CD14-positive monocyte (primary cell): ENCODE results near the gene ARHGAP9. TPM values are rescaled to one million over a fixed set of nuclear protein-coding genes. Genes with fewer than 3 reads are reported as not detected.

Source experiments
- DNase-seq, 3 donors: peaks; one replicate each; pipeline ENCODE4 v3.0.0-alpha.2; 2011 to 2022
- H2AFZ ChIP-seq: 2 replicates; pipeline ENCODE4 v1.6.0; 2012; ENCODE audit warnings: mild to moderate bottlenecking, low read depth, low read length, inconsistent platforms; ENCODE audit not compliant: insufficient read depth, poor library complexity, severe bottlenecking
- H3K27ac ChIP-seq, 2 donors: 1 replicate in 1 of 2; 2 replicates in 1 of 2; pipeline ENCODE4 v1.5.1; 2012 to 2013; ENCODE audit warnings: low read length in 2 of 2, control low read depth in 1 of 2, inconsistent platforms in 1 of 2, low read depth in 1 of 2, mild to moderate bottlenecking in 1 of 2
- H3K27me3 ChIP-seq, 2 donors: one replicate each; pipeline versions ENCODE4 v1.6.0 to v1.6.1; 2011 to 2013; ENCODE audit warnings: low read length in 2 of 2; ENCODE audit not compliant: control insufficient read depth in 2 of 2, insufficient read depth in 2 of 2
- H3K36me3 ChIP-seq, 2 donors: replicated peaks in 1 of 2; 1 replicate in 1 of 2; 2 replicates in 1 of 2; pipeline versions ENCODE4 v1.5.1 to v1.6.1; 2012 to 2013; ENCODE audit warnings: low read length in 2 of 2, control low read depth in 1 of 2, inconsistent platforms in 1 of 2, mild to moderate bottlenecking in 1 of 2; ENCODE audit not compliant: insufficient read depth in 2 of 2, control insufficient read depth in 1 of 2
- H3K4me1 ChIP-seq, 2 donors: 1 replicate in 1 of 2; 2 replicates in 1 of 2; pipeline versions ENCODE4 v1.5.1 to v1.6.1; 2012 to 2013; ENCODE audit warnings: low read length in 2 of 2, control low read depth in 1 of 2, inconsistent platforms in 1 of 2, mild to moderate bottlenecking in 1 of 2, moderate library complexity in 1 of 2; ENCODE audit not compliant: insufficient read depth in 2 of 2, control insufficient read depth in 1 of 2
- H3K4me2 ChIP-seq: replicated peaks from 2 replicates; pipeline ENCODE3; 2012; ENCODE audit warnings: low read length, moderate library complexity, mild to moderate bottlenecking; ENCODE audit not compliant: poor library complexity, severe bottlenecking; ENCODE audit errors: extremely low read depth
- H3K4me3 ChIP-seq, 3 experiments: fragments of 200-600 bp in 1 of 3; sonication (generic) in 1 of 3; replicated peaks in 1 of 3; 1 replicate in 2 of 3; 2 replicates in 1 of 3; pipeline ENCODE4 v1.5.1; 2011 to 2013; ENCODE audit warnings: low read length in 3 of 3, mild to moderate bottlenecking in 3 of 3, control low read depth in 2 of 3, low read depth in 2 of 3, inconsistent platforms in 1 of 3, moderate library complexity in 1 of 3
- H3K79me2 ChIP-seq: 2 replicates; pipeline ENCODE4 v1.6.0; 2012; ENCODE audit warnings: mild to moderate bottlenecking, control low read depth, inconsistent platforms, low read length, moderate library complexity; ENCODE audit not compliant: insufficient read depth
- H3K9ac ChIP-seq: 2 replicates; pipeline ENCODE4 v1.6.0; 2017; ENCODE audit warnings: low read length, mild to moderate bottlenecking; ENCODE audit not compliant: insufficient read depth, poor library complexity, severe bottlenecking
- H3K9me3 ChIP-seq, 2 donors: replicated peaks in 1 of 2; 1 replicate in 1 of 2; 2 replicates in 1 of 2; pipeline versions ENCODE4 v1.5.1 to v1.6.1; 2012 to 2013; ENCODE audit warnings: low read length in 2 of 2, control low read depth in 1 of 2; ENCODE audit not compliant: control insufficient read depth in 1 of 2, insufficient read depth in 1 of 2
- H4K20me1 ChIP-seq: 2 replicates; pipeline ENCODE4 v1.6.0; 2012; ENCODE audit warnings: mild to moderate bottlenecking, low read length, control low read depth, moderate library complexity; ENCODE audit not compliant: insufficient read depth
- H3K27ac Mint-ChIP-seq, 7 donors: one replicate each; pipeline ENCODE4 v1.8.0; 2020; ENCODE audit warnings: mild to moderate bottlenecking in 7 of 7, mixed read lengths in 7 of 7, moderate library complexity in 6 of 7, inconsistent platforms in 2 of 7
- H3K27me3 Mint-ChIP-seq, 3 donors: one replicate each; pipeline ENCODE4 v1.8.0; 2021 to 2022; ENCODE audit warnings: low read depth in 3 of 3, mild to moderate bottlenecking in 3 of 3, mixed read lengths in 3 of 3, moderate library complexity in 3 of 3, inconsistent platforms in 1 of 3
- H3K36me3 Mint-ChIP-seq, 2 donors: one replicate each; pipeline ENCODE4 v1.8.0; 2020; ENCODE audit warnings: mixed read lengths in 2 of 2, inconsistent platforms in 1 of 2, mild to moderate bottlenecking in 1 of 2
- H3K4me1 Mint-ChIP-seq: one replicate; pipeline ENCODE4 v1.8.0; 2020; ENCODE audit warnings: mild to moderate bottlenecking, mixed read lengths
- H3K4me3 Mint-ChIP-seq, 2 donors: one replicate each; pipeline ENCODE4 v1.8.0; 2020; ENCODE audit warnings: mild to moderate bottlenecking in 2 of 2, mixed read lengths in 2 of 2, moderate library complexity in 1 of 2
- H3K9me3 Mint-ChIP-seq, 7 donors: one replicate each; pipeline ENCODE4 v1.8.0; 2020 to 2022; ENCODE audit warnings: mixed read lengths in 7 of 7, mild to moderate bottlenecking in 6 of 7, moderate library complexity in 6 of 7, inconsistent platforms in 2 of 7
- CTCF ChIP-seq: fragments of 200-600 bp; IDR thresholded peaks from one replicate; pipeline ENCODE4 v1.8.0; 2022; ENCODE audit warnings: antibody characterized with exemption, mild to moderate bottlenecking
- WGBS: methylation state at CpG from one replicate; pipeline ENCODE4 v1.1.5; 2013; ENCODE audit warnings: missing lambda C conversion rate; ENCODE audit not compliant: insufficient coverage; 5-methylcytosine and 5-hydroxymethylcytosine counted together
- intact Hi-C, 2 donors: fragments of 100-400 bp; cut with micrococcal nuclease; formaldehyde crosslinking; loops; one replicate each; pipeline versions ENCODE4 v1.15.0 to v1.15.1; 2023
- polyA plus RNA-seq, 3 donors: library from polyadenylated mRNA; depleted of rRNA in 1 of 3; unstranded in 2 of 3; stranded (reverse) in 1 of 3; fragments of 300-500 nt in 2 of 3; fragments of >200 nt in 1 of 3; fragmentation: Illumina TruSeq in 2 of 3; gene quantifications; 1 replicate in 2 of 3; 2 replicates in 1 of 3; pipeline ENCODE4 v1.2.3, GENCODE V29; 2012 to 2021

Gene ARHGAP9
- polyA plus RNA-seq, 3 donors: 211 to 581 (median 213) TPM

- H3K9me3 ChIP-seq: no peaks in the 10 kb centered on the region
- Mint-ChIP-seq H3K4me3 (no peak overlapping the region), H3K4me1 (peaks cover 13% of the 10 kb centered on the region), H3K27ac (peak overlapping the region in 1 of 7 donors; percentile 58), H3K9me3 (peaks cover 0 to 2% (median 0%) of the 10 kb centered on the region in 7 donors), H3K27me3 (peaks cover 6 to 12% (median 7%) of the 10 kb centered on the region in 3 donors), H3K36me3 (no peaks in the 10 kb centered on the region)
- H3K79me2 ChIP-seq: no peaks in the 10 kb centered on the region
- H3K4me2 ChIP-seq: no peak overlapping the region
- no peak for DNase-seq
- H3K27me3 ChIP-seq: no peaks in the 10 kb centered on the region
- no peak for TF ChIP-seq CTCF
- H3K4me3 ChIP-seq: no peak overlapping the region
- no peak overlapping the region for H3K9ac ChIP-seq
- no peak overlapping the region for H3K27ac ChIP-seq
- no peaks in the 10 kb centered on the region for H4K20me1 ChIP-seq
- no peak overlapping the region for H2AFZ ChIP-seq
- intact Hi-C loops: loop anchor here (5.0 to 10.0 kb wide), 3 partner anchors 144 to 189 kb away; no protein-coding TSS in a partner anchor
- peaks cover 4 to 9% of the 10 kb centered on the region in 2 donors for H3K4me1 ChIP-seq
- WGBS: 67% methylated on average over 1 of the region's 6 CpGs
- no peaks in the 10 kb centered on the region for H3K36me3 ChIP-seq
Measured at GRCh38 chr12:57451233-57451778, 28.4 kb downstream of the ARHGAP9 start.

GRCh38 chr12:57450057-57450456, 29.6 kb downstream of the ARHGAP9 start:
- intact Hi-C loops: loop anchor here (5.0 to 10.0 kb wide), 3 partner anchors 143 to 188 kb away; no protein-coding TSS in a partner anchor
- H3K36me3 Mint-ChIP-seq: no peaks in the 10 kb centered on the region
- H3K4me2 ChIP-seq: no peak overlapping the region
- no peaks in the 10 kb centered on the region for H3K9me3 Mint-ChIP-seq
- DNase-seq: no peak
- no peak for TF ChIP-seq CTCF
- 100% methylated on average over 2 of the region's 3 CpGs for WGBS
- no peak overlapping the region for H3K27ac ChIP-seq
- no peak overlapping the region for H3K4me3 ChIP-seq
- H3K4me1 Mint-ChIP-seq: peaks cover 5% of the 10 kb centered on the region
- no peak overlapping the region for H2AFZ ChIP-seq
- no peak overlapping the region for H3K4me3 Mint-ChIP-seq
- no peaks in the 10 kb centered on the region for H3K9me3 ChIP-seq
- no peaks in the 10 kb centered on the region for H3K36me3 ChIP-seq
- peaks cover 2 to 4% (median 3%) of the 10 kb centered on the region in 3 donors for H3K27me3 Mint-ChIP-seq
- H3K27ac Mint-ChIP-seq: peak overlapping the region in 1 of 7 donors; percentile 61
- H4K20me1 ChIP-seq: no peaks in the 10 kb centered on the region
- H3K9ac ChIP-seq: no peak overlapping the region
- peaks cover 4 to 8% of the 10 kb centered on the region in 2 donors for H3K4me1 ChIP-seq
- no peaks in the 10 kb centered on the region for H3K79me2 ChIP-seq
- no peaks in the 10 kb centered on the region for H3K27me3 ChIP-seq
